ENCODE measurements around the gene NDUFAF4. TPM values are rescaled to one million over a fixed set of nuclear protein-coding genes. Genes with fewer than 3 reads are reported as not detected.

NDUFAF4 gene
- 8.7 and 13.1 TPM in 2 replicates for total RNA-seq

DNA sequence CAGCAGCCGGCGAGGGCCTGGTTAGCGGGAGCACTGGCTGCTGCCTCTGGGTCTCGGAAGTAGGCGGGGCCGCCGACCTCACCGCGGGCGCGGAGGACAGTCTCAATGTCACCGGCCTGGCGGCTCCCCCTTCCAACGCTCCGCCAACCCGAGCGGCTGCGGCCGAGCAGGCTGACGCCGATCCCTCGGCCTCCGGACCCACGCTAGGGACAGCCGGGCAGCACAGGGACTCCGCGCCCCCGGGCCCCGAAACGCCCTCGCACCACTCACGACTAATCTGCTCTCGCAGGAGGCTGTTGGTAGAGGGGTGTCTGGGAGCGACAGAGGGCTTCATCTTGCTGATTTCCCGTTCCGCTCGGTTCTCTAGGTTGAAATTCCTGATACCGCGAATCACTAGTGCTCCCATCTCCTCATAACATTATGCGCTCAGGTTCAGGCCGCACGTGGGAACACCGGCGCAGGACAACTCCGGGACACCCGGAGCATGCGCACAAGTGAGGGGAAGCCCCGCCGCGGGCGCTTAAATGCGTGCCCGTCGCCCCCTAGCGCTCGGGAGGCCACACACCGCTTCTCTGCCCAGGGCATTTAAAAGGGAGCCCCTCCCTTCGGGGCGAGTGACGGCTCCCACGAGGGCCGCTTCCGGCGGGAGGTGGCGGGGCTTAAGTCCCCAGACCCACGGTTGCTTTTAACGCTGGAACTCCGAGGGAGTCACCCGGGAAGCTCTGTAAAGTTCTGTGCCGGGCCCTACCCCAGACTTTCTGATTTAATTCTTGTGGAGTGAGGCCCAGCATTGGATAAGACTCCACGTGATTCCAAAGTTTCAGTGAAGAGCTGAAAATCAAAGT, at the start of gene NDUFAF4:
NDUFAF4 (minus strand) TSS at position 496 of the 845 bp plus-strand sequence; CDS start at position 406, 90 bp downstream.

Other genes with a start within 250 kb of the NDUFAF4 start
- under 0.01 TPM in 1 of 2 replicates, not detected in the other for gene GPR63, start 60.4 kb downstream of the NDUFAF4 start, total RNA-seq
- gene KLHL32, start 26.8 kb upstream of the NDUFAF4 start, total RNA-seq, result not detected in 2 replicates

Measured in cardiac atrium fibroblast (primary cell).